Hematopoietic multipotent progenitor cell treated with erythropoietin and hydrocortisone succinate and interleukin-3 and kit ligand, for 4 days (in vitro differentiated cells): ENCODE measurements around the gene TCL1A.
A peak's percentile ranks its signal among the peaks of the same experiment; 100 is the strongest.
"Not testable (repeated sequence)": the region's sequence is repeated elsewhere in the genome, so short reads cannot be mapped to it uniquely, and the experiment has no call there.

Source experiments
- DNase-seq: peaks from one replicate; pipeline ENCODE4 v3.0.0-alpha.2; 2015

Gene TCL1A, protein sequence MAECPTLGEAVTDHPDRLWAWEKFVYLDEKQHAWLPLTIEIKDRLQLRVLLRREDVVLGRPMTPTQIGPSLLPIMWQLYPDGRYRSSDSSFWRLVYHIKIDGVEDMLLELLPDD

DNA sequence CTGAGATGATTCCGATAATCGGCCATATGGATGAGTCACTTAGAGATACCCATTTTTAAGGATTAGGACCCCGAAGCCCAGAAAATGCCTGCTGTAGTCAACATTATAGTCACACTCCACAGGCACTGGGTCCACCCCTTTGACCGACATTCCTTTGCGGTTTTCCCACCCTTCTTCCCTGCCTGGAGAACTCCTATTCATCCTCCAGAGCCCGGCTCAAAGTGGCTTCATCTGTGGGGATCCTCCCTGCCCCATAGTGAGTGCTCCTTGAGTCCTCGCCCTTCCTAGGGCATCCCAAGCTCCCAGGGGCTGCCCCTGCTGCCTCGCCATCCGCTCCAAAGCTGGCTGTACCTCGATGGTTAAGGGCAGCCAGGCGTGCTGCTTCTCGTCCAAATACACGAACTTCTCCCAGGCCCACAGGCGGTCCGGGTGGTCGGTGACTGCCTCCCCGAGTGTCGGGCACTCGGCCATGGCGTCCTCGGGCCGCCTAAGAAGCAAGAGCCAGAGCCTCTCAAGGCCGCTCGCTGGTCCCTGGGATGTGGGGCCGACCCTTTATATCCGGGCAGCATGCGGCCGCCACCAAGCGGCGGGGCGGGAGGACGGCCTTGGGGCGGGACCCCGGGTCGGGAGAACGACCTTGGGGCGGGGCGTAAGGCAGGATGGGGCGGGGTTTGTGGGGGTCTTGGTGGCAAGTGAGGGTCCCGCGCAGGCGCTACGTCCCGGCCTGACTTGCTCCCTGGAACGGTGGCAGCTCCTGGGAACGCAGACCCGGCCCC is at the start of gene TCL1A:
Gene TCL1A (minus strand): TSS at position 530 of the 776 bp plus-strand sequence. CDS start 59 bp downstream, at position 471.
- DNase-seq = peak; percentile 5

DNA sequence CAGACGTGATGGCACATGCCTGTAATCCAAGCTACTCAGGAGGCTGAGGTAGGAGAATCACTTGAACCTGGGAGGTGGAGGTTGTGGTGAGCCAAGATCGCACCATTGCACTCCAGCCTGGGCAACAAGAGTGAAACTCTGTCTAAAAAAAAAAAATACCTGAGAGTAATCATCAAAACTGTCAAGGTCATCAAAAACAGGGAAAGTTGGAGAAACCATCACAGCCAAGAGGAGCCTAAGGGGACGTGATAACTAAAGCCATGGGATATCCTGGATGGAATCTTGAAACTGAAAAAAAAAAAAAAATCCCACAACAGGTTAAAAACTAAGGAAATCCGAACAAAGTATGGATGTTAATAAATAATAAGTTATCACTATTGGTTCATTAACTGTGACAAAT is 49.1 kb upstream of the TCL1A start:
- DNase-seq = not testable (repeated sequence)

DNA sequence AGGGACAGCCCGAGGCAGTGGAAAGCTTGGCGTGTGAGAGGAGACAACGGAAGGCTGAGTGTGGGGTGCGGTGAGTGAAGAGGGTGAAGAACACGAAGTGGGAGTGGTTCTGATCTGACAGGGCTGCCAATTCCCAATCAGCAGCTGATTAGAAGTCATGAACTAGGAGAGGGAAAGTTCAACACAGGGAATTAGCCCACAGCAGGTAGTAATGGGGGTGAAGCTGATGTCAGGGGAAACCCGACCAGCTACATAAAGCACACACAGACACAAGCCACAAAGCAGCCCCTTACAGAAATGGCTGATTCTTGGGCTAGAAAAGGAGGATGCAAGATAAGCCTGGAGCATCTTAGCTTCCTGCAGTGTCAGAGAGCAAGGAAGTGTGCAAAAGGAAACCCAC is 47.5 kb upstream of the TCL1A start:
- DNase-seq = no peak

DNA sequence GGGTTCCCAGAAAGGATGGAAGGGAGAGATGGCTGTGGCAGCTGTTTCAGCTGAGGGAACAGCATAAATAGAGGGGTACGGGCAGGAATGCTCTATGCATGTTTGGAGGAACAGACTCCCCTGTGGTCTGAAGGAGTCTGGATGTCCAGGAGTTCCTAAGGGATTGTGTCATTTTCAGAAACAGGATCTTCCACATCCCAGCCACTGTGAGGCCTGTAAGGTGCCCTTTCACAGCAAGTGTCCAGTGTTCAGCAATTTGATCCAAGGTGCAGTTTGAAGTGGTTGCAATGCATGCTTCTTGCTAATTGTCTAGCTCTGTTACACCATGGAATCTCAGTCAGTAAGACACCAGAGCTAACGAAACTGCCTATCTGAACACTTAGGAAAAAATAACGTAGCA is 46.7 kb upstream of the TCL1A start:
- no peak for DNase-seq

DNA sequence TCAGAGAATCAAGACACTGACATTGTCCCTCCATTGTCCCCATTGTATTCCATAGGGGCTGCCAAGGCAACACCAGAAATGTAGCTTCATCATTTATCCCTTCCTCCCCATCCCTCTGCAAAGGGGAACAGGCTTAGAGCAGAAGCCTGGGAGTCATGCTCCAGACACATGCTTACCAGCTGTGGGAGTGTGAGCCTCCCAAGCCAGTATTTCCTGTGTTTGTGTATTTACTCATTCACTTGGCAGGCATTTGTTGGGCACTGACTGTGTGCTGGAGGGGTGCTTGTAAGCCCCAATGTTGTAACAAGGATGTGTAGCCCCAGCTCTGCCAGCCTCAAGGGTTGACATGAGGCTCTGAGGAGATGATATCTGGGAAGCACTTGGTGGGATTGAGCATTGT is 46.0 kb upstream of the TCL1A start:
- DNase-seq = no peak

DNA sequence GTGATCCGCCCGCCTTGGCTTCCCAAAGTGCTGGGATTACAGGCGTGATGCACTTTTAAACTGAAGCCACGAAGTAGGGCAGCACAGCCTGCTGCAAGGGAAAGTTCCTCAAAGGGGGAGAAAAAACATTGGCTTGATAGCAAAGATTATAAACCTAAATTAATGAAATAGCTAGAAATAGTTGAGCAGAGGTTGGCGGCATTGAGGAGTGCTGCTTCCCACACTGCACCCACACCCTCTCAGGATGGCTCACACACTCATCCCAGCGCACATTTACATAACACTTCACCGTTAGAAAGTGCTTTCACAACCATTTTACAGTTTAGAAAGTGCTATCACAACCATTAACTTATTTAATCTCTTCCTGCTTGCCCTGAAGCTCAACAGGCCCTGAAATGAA is 44.4 kb upstream of the TCL1A start:
- DNase-seq = no peak

DNA sequence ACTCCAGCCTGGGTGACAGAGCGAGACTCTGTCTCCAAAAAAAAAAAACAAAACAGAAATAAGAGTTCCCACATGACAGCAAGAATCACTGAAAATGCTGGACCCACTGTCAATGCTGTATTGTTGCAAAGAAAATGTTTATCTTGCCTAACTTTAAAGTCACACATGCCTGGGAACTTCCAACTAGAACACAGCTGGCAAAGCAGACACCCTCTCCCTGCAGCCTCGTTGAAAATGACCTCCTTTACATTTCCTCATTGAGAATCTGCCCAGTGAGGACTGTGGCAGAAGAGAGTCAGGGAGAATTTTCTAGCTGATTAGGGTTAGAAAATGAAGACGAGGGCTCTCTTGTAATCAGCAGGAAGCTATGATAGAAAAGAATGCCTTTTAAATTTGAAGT is 42.8 kb upstream of the TCL1A start:
- DNase-seq = no peak

DNA sequence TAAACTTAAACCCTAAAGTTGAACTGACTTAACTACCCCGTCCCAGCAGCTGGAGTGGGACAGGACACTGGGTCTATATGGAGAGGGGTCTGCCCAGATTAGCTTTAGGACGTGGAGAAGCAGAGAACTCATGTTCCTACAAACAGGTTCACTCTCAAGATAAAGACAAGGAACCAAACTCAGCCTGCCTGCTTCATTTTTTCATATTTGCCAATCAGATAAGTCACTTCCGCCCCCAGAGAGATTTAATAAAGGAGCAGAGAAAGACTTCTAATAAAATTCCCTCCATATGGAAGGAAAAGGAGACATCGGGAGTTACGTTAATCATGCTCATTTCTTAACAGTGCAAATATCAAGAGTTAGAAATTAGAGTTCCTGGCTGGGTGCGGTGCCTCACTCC is 42.2 kb upstream of the TCL1A start:
- no peak for DNase-seq

DNA sequence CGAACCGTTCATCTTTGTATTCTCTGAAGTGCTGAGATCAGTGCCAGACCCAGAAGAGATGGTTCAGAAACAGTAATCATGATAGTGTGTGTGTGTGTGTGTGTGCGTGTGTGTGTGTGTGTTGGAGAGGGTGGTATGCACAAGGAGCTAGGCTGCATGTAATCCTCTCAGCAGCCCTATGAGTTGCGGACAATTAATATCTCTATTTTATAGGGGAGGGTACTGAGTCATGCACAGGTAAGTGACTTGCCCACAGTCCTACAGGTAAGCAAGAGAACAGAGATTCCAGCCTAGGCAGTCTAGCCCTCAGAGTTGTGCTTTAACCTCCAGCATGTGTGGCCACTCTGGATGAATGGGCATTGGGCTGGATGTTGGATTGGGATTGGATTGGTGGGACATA is 27.9 kb upstream of the TCL1A start:
- DNase-seq = no peak

DNA sequence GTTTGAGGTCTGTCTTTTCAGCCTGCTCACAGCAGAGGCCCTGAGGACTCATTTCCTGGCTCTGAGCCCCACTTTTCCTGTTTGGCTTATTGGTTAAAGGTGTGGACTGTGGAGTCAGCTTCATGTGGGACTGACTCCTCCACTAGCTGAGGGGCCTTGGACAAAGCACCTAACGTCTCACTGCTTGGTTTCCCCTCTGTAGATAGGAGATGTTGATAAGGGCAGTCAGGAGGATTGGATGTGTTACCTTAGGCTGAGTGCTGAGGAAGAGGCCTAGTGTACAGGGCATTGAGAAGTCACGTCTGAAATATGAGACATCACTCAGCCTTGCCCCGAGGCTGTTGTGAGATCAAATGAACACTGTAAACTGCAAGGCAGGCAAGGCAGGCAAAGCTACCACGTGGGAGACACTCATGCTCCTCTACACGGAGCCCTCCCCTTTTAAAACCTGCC is 27.1 kb upstream of the TCL1A start:
- DNase-seq = no peak

DNA sequence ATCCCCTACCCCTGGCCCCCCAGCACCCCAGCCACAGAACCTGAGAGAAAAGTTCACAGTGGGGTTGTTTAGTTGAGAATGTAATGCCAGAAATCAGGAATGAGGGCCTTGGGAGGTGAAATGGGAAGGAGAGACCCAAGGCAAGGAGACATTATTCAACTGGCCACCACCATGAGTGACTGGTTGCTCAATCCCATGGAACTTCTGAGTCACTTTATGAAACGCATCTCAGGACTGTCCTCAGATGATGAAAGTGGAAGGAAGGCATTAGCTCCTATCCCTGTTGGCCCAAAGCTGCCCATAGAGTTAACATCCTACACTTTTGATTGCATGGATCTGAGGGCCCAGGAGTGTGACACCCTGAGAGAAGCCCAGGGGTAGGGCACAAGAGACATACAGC is 25.4 kb upstream of the TCL1A start:
- DNase-seq = no peak

DNA sequence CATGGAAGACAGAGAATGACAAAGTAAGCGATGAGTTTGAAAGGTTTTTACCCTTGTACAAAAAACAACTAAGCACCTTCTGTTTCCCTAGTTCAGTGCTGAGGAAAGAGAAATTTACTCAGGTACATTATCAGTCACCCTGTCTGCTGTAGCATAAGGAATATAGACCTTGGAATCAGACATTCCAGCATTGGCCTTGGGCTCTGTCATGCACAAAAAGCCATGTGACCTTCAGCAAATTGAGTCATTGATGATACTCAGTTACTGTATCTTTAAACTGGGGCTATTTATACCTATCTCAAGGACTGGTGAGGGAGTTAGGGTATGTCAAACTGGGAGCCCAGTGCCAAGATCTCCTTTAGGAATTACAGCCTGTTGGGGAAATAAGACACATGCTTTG is 19.3 kb upstream of the TCL1A start:
- DNase-seq = no peak

DNA sequence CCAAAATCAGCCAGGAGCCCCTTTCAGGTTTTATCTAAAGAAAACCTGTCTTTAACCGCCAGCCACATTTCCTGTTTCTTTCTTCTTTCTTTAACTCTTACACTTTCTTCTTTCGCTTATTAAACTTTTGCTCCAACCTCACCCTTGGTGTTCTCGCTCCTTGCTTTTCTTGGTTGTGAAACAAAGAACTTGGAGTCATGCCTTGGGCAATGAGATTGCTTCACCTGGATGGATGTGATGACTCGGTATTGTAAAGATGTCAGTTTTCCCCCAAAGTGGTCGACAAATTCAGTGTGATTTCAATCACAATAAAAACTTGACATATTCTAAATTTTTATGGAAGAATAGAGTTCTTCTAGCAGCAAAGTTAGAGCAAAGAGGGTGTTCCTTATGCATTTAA is 16.2 kb upstream of the TCL1A start:
- DNase-seq = no peak

DNA sequence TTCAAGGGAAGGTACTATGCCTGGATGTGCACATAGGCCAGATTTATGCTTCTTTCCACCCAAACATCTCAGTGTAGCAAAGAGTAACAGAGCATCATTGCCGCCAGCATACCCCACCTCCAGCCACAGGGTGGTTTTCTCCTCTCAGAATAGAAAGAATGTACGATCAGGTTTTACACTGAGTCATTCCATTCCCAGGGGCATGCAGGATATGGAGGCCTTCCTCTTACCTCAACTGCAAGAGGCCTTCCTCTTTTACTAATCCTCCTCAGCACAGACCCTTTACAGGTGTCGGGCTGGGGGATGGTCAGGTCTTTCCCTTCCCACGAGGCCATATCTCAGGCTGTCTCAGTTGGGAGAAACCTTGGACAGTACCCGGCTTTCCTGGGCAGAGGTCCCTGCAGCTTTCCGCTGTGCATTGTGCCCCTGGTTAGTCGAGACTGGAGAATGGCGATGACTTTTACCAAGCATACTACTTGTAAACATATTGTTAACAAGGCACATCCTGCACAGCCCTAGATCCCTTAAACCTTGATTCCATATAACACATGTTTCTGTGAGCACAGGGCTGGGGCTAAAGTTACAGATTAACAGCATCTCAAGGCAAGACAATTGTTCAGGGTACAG is 15.6 kb upstream of the TCL1A start:
- not testable (repeated sequence) for DNase-seq

DNA sequence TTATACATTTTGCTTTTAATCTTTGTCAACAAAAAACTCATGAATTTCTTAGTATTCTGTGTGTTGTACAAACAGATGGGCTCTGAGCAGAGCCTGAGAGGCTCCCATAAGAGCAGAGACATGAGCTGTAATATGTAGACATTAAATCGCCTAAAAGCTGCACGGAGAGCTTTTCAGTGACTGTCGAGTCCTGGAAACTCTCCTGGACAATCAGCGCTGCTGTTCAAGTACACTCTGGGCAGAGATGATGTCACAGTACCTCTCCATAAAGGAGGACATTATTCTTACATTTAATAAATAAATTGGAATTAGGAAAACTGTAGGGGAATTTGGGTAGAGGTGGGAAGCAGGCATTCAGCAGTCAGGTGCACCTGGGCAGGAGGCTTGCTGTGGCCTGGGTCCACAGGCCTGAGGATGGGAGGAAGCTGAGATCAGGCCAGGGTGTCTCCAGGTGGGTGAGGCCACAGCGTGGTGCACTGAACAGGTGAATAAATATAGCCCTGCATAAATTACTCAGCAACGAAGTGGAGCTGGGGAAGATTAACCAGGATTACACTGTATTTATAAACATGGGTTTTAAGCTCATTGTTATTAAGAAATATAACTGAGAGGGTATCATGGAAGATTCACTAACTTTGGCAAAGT is 13.3 kb upstream of the TCL1A start:
- DNase-seq = no peak

DNA sequence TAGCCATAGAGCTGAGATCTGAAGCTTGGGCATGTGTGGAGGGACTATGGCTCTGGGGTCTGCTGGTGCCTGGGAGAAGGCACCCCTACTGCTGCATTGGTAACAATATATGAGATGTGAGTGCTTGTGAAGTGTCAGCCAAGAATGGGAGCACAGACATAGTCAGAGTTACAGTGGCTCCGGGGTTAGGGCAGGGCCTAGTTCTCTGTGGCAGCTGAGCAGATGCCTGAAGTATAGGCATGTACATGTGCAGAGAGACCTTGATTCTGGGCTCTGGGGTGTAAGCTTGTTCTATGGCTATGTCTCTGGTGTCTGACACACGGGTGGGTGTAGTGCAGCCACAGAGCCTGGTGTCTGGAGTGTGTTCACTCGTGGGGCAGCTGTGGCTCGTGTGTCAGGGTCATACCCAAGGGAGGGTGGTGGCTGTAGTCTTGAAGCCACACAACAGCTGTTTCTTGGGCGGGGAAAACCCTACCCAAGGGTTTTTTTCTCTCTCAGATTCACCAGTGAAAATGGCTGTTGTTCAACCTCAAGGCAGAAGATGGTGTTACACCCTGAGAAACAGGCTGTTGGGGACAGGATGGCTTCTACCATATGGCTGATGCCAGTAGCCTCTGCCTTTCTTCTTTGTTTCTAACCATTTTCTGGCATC is 11.9 kb upstream of the TCL1A start:
- DNase-seq = no peak

DNA sequence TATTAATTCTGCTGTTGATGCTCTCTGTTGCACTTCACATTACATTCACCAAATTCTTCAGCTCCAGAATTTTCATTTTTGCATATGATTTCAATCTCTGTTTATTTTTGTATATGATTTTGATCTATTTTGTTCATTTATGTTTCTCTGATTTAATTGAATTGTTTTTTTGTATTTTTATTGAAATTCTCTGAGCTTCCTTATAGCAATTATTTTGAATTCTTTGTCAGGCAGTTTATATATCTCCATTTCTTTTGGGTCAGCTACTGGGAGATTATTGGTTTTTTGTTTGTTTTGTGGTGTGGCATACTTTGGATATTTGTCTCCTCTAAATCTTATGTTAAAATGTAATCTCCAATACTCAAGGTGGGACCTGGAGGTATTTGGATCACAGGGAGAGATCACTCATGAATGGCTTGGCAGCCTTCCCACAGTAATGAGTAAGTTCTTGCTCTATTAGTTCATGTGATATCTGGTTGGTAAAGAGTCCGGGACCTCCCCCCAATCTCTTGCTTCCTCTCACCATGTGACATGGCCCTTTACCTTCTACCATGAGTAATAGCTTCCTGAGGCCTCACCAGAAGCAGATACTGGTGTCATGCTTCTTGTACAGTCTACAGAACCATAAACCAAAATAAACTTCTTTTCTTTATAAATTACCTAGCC is 8.7 kb upstream of the TCL1A start:
- no peak for DNase-seq

DNA sequence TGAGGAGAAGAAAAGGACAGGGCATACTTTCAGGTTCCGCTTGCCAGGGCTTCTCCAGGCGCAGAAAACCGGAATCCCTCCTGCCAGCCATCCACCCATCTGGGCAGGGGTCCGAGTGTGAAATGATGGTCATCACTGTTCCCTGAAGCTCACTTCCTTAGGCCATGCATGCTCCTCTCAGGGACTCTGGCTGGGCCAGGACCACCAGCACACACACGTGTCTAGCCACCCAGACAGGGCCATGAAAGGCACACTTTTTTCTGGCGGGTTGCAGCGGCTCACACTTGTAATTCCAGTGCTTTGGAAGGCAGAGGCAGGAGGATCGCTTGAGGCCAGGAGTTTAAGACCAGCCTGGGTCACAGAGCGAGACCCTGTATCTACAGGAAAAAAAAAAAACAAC is 1.5 kb downstream of the TCL1A start:
- DNase-seq = no peak

DNA sequence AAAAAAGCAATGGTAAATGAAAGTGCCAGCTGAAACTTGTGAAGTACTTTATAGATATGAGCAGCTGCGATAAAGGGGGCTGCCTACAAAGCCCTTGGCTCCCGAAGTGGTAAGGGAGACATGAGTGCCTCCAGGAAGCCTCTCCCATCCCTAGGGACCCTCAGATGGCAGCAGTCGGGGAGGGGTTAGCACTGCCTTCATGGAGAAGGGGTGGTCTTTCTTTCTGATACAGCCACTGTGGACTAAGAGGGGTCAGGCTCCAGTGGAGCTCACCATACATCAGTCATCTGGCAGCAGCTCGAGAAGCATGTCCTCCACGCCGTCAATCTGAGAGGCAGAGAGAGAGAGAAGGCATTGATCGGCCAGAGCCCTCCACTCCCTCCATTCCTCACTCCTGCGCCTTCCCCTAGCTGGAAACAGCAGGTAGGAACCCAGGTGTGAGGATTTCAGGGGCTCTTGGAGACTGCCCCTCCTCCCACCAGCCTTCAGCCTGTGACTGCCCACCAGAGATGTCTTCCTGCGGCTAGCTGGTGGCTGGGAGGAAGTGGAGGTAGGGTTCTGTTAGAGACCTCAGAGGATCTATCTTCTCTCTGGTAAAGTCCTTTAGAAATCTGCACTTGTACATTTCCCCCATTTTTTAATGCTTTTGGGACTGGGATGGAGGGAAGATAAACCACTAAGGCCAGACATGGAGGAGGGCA is 2.3 kb downstream of the TCL1A start:
- DNase-seq = no peak

DNA sequence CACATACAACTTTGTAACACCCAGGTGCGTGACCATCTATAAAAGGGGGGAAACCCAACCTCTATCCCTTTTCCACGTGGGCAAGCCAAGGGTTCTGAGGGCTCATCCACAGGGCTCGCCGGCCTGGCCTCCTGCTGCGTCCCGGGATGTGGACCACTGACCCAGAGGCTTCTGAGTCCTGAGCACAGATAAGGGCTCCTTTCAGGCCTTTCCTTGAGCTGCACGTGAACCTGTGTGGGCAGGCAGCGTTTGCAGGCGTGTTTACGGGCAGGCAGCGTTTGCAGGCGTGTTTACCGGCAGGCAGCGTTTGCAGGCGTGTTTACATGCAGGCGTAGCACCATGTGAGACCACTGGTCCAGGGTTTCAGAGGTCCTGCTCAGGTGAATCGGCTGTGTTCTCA is 3.8 kb downstream of the TCL1A start:
- DNase-seq = no peak

DNA sequence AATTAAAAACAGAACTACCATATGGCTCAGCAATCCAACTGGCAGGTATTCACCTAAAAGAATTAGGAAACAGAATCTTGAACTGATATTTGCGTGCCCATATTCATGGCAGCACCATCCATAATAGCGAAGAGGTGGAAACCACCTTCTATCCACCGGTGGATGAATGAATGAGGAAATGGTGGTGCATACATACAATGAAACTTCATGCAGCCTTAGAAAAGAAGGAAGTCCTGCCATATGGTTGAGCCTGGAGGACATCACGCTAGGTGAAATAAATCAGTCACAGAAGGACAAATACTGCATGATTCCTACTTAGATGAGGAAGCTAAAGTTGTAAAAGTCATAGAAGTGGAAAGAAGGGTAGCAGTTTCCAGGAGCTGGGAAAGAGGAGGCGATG is 6.6 kb downstream of the TCL1A start:
- DNase-seq = no peak

DNA sequence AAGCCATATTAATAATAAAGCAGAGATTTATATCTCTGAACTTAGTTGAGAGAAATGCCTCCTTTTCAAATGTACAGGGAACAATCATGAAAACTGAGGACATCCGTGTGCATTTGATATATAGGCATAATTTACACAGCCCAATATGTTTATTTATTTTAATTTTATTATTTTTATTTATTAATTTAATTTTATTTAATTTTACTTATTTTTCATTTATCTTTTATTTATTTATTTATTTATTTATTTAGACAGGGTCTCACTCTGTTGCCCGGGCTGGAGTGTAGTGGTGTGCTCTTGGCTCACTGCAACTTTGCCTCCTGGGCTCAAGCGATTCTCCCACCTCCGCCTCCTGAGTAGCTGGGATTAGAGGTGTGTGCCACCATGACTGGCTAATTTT is 8.4 kb downstream of the TCL1A start:
- DNase-seq = no peak
